Heart right ventricle (tissue), 16 donors: ENCODE measurements around the gene PCBD2. TPM values are rescaled to one million over a fixed set of nuclear protein-coding genes. Genes with fewer than 3 reads are reported as not detected.

Experiments used
- ATAC-seq, 8 donors: fragments of 200-7000 bp; cut with Tn5 transposase; one replicate each; pipeline ENCODE4 v1.9.1; 2020; ENCODE audit warnings: mild to moderate bottlenecking in 8 of 8, moderate library complexity in 8 of 8, moderate number of reproducible peaks in 1 of 8
- DNase-seq, 2 donors: peaks; one replicate each; pipeline ENCODE4 v3.0.0-alpha.2; 2020
- H3K27ac ChIP-seq, 10 donors: fragments of 200-600 bp; sonication (generic) in 2 of 10; one replicate each; pipeline versions ENCODE4 v1.5.0 to v1.8.0; 2020 to 2022; ENCODE audit warnings: mild to moderate bottlenecking in 3 of 10
- H3K27me3 ChIP-seq, 7 donors: fragments of 200-600 bp; one replicate each; pipeline ENCODE4 v1.8.0; 2021 to 2022; ENCODE audit warnings: mild to moderate bottlenecking in 2 of 7
- H3K36me3 ChIP-seq, 9 donors: fragments of 200-600 bp; sonication (generic) in 1 of 9; one replicate each; pipeline versions ENCODE4 v1.5.0 to v1.8.0; 2020 to 2022; ENCODE audit warnings: mild to moderate bottlenecking in 2 of 9
- H3K4me1 ChIP-seq, 9 donors: fragments of 200-600 bp; sonication (generic) in 1 of 9; one replicate each; pipeline versions ENCODE4 v1.5.0 to v1.8.0; 2020 to 2022; ENCODE audit warnings: mild to moderate bottlenecking in 4 of 9
- H3K4me3 ChIP-seq, 10 donors: fragments of 200-600 bp; sonication (generic) in 2 of 10; one replicate each; pipeline versions ENCODE4 v1.5.0 to v1.8.0; 2020 to 2022; ENCODE audit warnings: mild to moderate bottlenecking in 7 of 10, moderate library complexity in 2 of 10
- H3K9me3 ChIP-seq, 11 donors: fragments of 200-600 bp in 10 of 11; sonication (generic) in 2 of 11; one replicate each; pipeline versions ENCODE4 v1.5.0 to v1.8.0; 2013 to 2022; ENCODE audit warnings: mild to moderate bottlenecking in 2 of 11, control low read depth in 1 of 11, moderate library complexity in 1 of 11
- CTCF ChIP-seq, 9 donors: fragments of 200-600 bp; sonication (generic) in 2 of 9; IDR thresholded peaks; one replicate each; pipeline versions ENCODE4 v1.5.0 to v1.8.0; 2021 to 2022; ENCODE audit warnings: antibody characterized with exemption in 9 of 9, mild to moderate bottlenecking in 5 of 9, moderate library complexity in 1 of 9
- WGBS, 2 donors: extraction: QIAGEN DNeasy Blood & Tissue Kit; methylation state at CpG; one replicate each; pipeline ENCODE4 v1.1.7; 2013; ENCODE audit warnings: inconsistent platforms in 1 of 2; 5-methylcytosine and 5-hydroxymethylcytosine counted together
- intact Hi-C, 10 donors: fragments of 100-400 bp; cut with DNase I; formaldehyde crosslinking; loops; one replicate each; pipeline versions ENCODE4 v1.11.1 to v1.14.2; 2022
- polyA plus RNA-seq, 2 donors: library from polyadenylated mRNA; stranded (reverse); fragments of 200-250 nt; gene quantifications; one replicate each; pipeline ENCODE4 v1.2.3, GENCODE V29; 2013
- total RNA-seq, 10 donors: library from RNA; stranded (reverse); fragmentation: NEBNext Ultra II Directional in 3 of 10; extraction: Animal tissue kit (Norgen Biotek cat#: 25700) in 3 of 10; gene quantifications; one replicate each; pipeline versions ENCODE4 v1.2.1 to v1.2.4, GENCODE V29; 2021 to 2023
- donor health status: Arrhythmogenic right ventricular cardiomyopathy.
- donor health status: ischemic (EF 13 %, LVEDD 7.1; RV severe dilation, severe dysfunction).
- donor health status: healthy with polysubstance abuse.
- donor health status: DM: no; HTN: yes; CAD: no.
- donor health status: DM: no; HTN: no; CAD: no.
- donor health status: ischemic (EF 25% LVEDD 6.9; RV normal size, moderate dysfunction).
- donor health status: ischemic (EF 25% LVEDD 5.7; RV mildly dilated, moderate dysfunction).
- donor health status: healthy.
- donor health status: DM: yes; HTN: yes; CAD: no.
- donor health status: Ischemic cardiomyopathy.
- donor health status: ischemic (EF 35%, LVEDD 5.7; RV mildly dilated, moderate dysfunction).
- donor health status: nonischemic (EF 11% LVEDD 7.7; RV severe dilation, severe dysfunction).
- donor health status: DM: yes; HTN: yes; CAD: no.
- donor health status: PGD.
- donor health status: ischemic (EF 29% LVEDD 5.4; RV normal size, mild dysfunction).
- donor health status: nonischemic (EF 23%, LVEDD 6.1; RV moderate dilation, normal function).

Gene PCBD2
- total and polyA plus RNA-seq, 12 donors: 6.9 to 36.4 (median 24.5) TPM

- intact Hi-C loops: no loop called here
- no peaks in the 10 kb centered on the region for H3K9me3 ChIP-seq
- no peaks in the 10 kb centered on the region for H3K27me3 ChIP-seq
- no peak for TF ChIP-seq CTCF (IDR thresholded peaks at IDR 0.05)
- no peak overlapping the region for H3K27ac ChIP-seq
- H3K4me1 ChIP-seq: peaks cover 0 to 23% (median 8%) of the 10 kb centered on the region in 9 donors
- no peak for ATAC-seq
- DNase-seq: no peak
- WGBS, 2 donors: 89 to 91% methylated on average over 11 of the region's 11 CpGs
- no peaks in the 10 kb centered on the region for H3K36me3 ChIP-seq
- no peak overlapping the region for H3K4me3 ChIP-seq
Measured at GRCh38 chr5:135009736-135010501, 105.0 kb downstream of the PCBD2 start.

- ATAC-seq: no peak
- intact Hi-C loops: no loop called here
Measured at GRCh38 chr5:135010502-135011354, 105.8 kb downstream of the PCBD2 start.

GRCh38 chr5:135011355-135012032 lies 106.6 kb downstream of the PCBD2 start:
- Histone ChIP-seq H3K27ac (no peak overlapping the region), H3K4me1 (peaks cover 0 to 23% (median 8%) of the 10 kb centered on the region in 9 donors), H3K4me3 (no peak overlapping the region), H3K27me3 (no peaks in the 10 kb centered on the region), H3K36me3 (no peaks in the 10 kb centered on the region), H3K9me3 (no peaks in the 10 kb centered on the region)
- TF ChIP-seq CTCF (IDR thresholded peaks at IDR 0.05): no peak
- ATAC-seq (no peak), DNase-seq (no peak)
- intact Hi-C loops: no loop called here
- WGBS, 2 donors: 89 to 91% methylated on average over 4 of the region's 4 CpGs

More at GRCh38 chr5:135010502-135011354, 105.8 kb downstream of the PCBD2 start:
- H3K4me1 ChIP-seq: peaks cover 0 to 23% (median 8%) of the 10 kb centered on the region in 9 donors
- no peak overlapping the region for H3K27ac ChIP-seq
- no peak for DNase-seq
- no peak for TF ChIP-seq CTCF (IDR thresholded peaks at IDR 0.05)
- H3K27me3 ChIP-seq: no peaks in the 10 kb centered on the region
- no peaks in the 10 kb centered on the region for H3K36me3 ChIP-seq
- WGBS, 2 donors: 73 to 92% methylated on average over 3 of the region's 3 CpGs
- no peak overlapping the region for H3K4me3 ChIP-seq
- H3K9me3 ChIP-seq: no peaks in the 10 kb centered on the region

- Histone ChIP-seq H3K27ac (no peak overlapping the region), H3K4me1 (peaks cover 0 to 23% (median 8%) of the 10 kb centered on the region in 9 donors), H3K4me3 (no peak overlapping the region), H3K36me3 (no peaks in the 10 kb centered on the region), H3K27me3 (no peaks in the 10 kb centered on the region), H3K9me3 (no peaks in the 10 kb centered on the region)
- no peak for ATAC-seq
- no peak for DNase-seq
- intact Hi-C loops: no loop called here
- 88 to 90% methylated on average over 2 of the region's 2 CpGs for WGBS, 2 donors
- TF ChIP-seq CTCF (IDR thresholded peaks at IDR 0.05): no peak
Measured at GRCh38 chr5:135012033-135012588, 107.2 kb downstream of the PCBD2 start.
